ENCODE measurements around the gene RPL10A.

Gene RPL10A

GRCh38 chr6:35449287-35449881, 18.8 kb upstream of the RPL10A start:
- DNase-seq, result peak; percentile 47

GRCh38 chr6:35451354-35452182, 16.6 kb upstream of the RPL10A start:
- no peak for DNase-seq

- peak; percentile 75 for DNase-seq
These were observed 15.8 kb upstream of the RPL10A start, which contains the start of gene FANCE for GRCh38 chr6:35452183-35453090. FANCE (plus strand) TSS chr6:35452338; CDS start chr6:35452546, 208 bp downstream.

- no peak for DNase-seq
These were observed 15.0 kb upstream of the RPL10A start for GRCh38 chr6:35453236-35453635.

- DNase-seq, result no peak
These were observed 13.7 kb upstream of the RPL10A start for GRCh38 chr6:35454391-35455110.

- no peak for DNase-seq
These were observed 10.3 kb upstream of the RPL10A start for GRCh38 chr6:35457907-35458306.

- DNase-seq, result no peak
These were observed 6.9 kb upstream of the RPL10A start for GRCh38 chr6:35461270-35461669.

- no peak for DNase-seq
These were observed 4.9 kb upstream of the RPL10A start for GRCh38 chr6:35463292-35463691.

GRCh38 chr6:35465646-35466045, 2.6 kb upstream of the RPL10A start:
- DNase-seq, result no peak

GRCh38 chr6:35468980-35469750, 964 bp downstream of the RPL10A start:
- no peak for DNase-seq

GRCh38 chr6:35469751-35470662, 1.8 kb downstream of the RPL10A start:
- no peak for DNase-seq

- DNase-seq, result no peak
These were observed 2.5 kb downstream of the RPL10A start for GRCh38 chr6:35470663-35471120.

- no peak for DNase-seq
These were observed 3.7 kb downstream of the RPL10A start for GRCh38 chr6:35471836-35472345.

- DNase-seq, result no peak
These were observed 5.1 kb downstream of the RPL10A start for GRCh38 chr6:35473075-35473849.

GRCh38 chr6:35473850-35474130, 5.6 kb downstream of the RPL10A start:
- DNase-seq, result no peak

GRCh38 chr6:35474131-35474941, 6.1 kb downstream of the RPL10A start:
- no peak for DNase-seq

GRCh38 chr6:35474942-35475570, 6.9 kb downstream of the RPL10A start:
- no peak for DNase-seq

GRCh38 chr6:35475573-35475972, 7.4 kb downstream of the RPL10A start:
- DNase-seq, result no peak

Measured in NCI-H1048 (cell line).